Gastrocnemius medialis (tissue), 4 donors: Measurements from ENCODE around the gene PLEKHH3.

ENCODE experiments used
- POLR2A ChIP-seq, 2 donors: fragments of 450-650 bp; IDR thresholded peaks; one replicate each; pipeline ENCODE4 v1.6.1; 2017; ENCODE audit warnings: antibody characterized with exemption in 2 of 2, mild to moderate bottlenecking in 2 of 2, moderate library complexity in 2 of 2
- TF ChIP-seq, protein P1 (sequence below), 5 experiments: fragments of 450-650 bp in 3 of 5; fragments of 200-600 bp in 2 of 5; sonication (generic) in 2 of 5; IDR thresholded peaks in 4 of 5; conservative IDR thresholded peaks in 1 of 5; 1 replicate in 4 of 5; 2 replicates in 1 of 5; pipeline ENCODE4 v1.5.1; 2016 to 2019; ENCODE audit warnings: antibody characterized with exemption in 5 of 5, mild to moderate bottlenecking in 3 of 5, moderate library complexity in 3 of 5

DNA sequence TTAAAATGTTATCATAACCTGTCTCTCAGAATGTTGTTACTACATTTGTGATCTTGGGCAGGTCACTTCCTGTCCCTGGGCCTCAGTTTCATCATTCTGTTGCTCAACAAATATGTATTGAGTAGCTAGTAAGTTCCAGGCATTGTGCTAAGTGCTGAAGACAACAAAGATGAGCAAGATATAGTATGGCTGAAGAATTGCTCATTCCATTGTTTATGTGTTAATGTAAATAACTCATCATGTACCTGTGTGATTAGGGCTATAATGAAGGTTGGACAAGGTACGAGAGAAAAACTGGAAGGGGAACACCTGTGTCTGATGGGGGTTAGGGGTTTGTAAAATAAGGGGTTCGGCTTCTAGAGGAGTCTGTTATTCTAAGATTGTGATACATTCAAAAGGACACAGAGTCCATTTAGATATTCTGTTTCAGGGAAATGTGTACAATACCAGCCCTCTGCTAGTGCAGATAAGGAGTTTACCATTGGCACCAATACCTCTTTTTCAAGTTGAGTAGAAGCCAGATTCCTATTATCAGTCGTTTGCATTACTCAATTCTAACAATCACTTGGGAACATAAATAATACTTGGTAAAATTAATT is 47.3 kb downstream of the PLEKHH3 start:
- TF ChIP-seq, protein P1, sequence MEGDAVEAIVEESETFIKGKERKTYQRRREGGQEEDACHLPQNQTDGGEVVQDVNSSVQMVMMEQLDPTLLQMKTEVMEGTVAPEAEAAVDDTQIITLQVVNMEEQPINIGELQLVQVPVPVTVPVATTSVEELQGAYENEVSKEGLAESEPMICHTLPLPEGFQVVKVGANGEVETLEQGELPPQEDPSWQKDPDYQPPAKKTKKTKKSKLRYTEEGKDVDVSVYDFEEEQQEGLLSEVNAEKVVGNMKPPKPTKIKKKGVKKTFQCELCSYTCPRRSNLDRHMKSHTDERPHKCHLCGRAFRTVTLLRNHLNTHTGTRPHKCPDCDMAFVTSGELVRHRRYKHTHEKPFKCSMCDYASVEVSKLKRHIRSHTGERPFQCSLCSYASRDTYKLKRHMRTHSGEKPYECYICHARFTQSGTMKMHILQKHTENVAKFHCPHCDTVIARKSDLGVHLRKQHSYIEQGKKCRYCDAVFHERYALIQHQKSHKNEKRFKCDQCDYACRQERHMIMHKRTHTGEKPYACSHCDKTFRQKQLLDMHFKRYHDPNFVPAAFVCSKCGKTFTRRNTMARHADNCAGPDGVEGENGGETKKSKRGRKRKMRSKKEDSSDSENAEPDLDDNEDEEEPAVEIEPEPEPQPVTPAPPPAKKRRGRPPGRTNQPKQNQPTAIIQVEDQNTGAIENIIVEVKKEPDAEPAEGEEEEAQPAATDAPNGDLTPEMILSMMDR (IDR thresholded peaks at IDR 0.05 in 4 of 5, conservative IDR thresholded peaks at IDR 0.05 in 1 of 5), result no peak
- no peak for TF ChIP-seq POLR2A (IDR thresholded peaks at IDR 0.05)
